Skeletal muscle satellite cell (primary cell): Measurements from ENCODE around the gene ADGRF5.

ENCODE experiments used
- H3K27me3 ChIP-seq: 2 replicates; pipeline ENCODE4 v1.7.0; 2013; ENCODE audit warnings: low read length; ENCODE audit not compliant: control insufficient read depth, insufficient read depth
- H3K36me3 ChIP-seq: 2 replicates; pipeline ENCODE4 v1.7.0; 2013; ENCODE audit warnings: mild to moderate bottlenecking, control low read depth, low read length; ENCODE audit not compliant: insufficient read depth
- H3K4me1 ChIP-seq: 2 replicates; pipeline ENCODE4 v1.7.0; 2013; ENCODE audit warnings: low read length; ENCODE audit not compliant: control insufficient read depth, insufficient read depth
- H3K4me2 ChIP-seq: 2 replicates; pipeline ENCODE4 v1.7.0; 2013; ENCODE audit warnings: mild to moderate bottlenecking, low read length
- H3K4me3 ChIP-seq: 2 replicates; pipeline ENCODE4 v1.7.0; 2013; ENCODE audit warnings: low read length
- H3K9ac ChIP-seq: 2 replicates; pipeline ENCODE4 v1.7.0; 2013; ENCODE audit warnings: mild to moderate bottlenecking, low read depth, low read length, moderate library complexity
- H3K9me3 ChIP-seq: replicated peaks from 2 replicates; pipeline ENCODE4 v1.7.0; 2013; ENCODE audit warnings: mild to moderate bottlenecking, control low read depth, low read length

ADGRF5 gene

GRCh38 chr6:46906776-46907175 lies 15.0 kb downstream of the ADGRF5 start:
- Histone ChIP-seq H3K27me3 (no peaks in the 10 kb centered on the region), H3K4me2 (no peak overlapping the region), H3K4me3 (no peak overlapping the region), H3K9me3 (no peaks in the 10 kb centered on the region), H3K36me3 (no peaks in the 10 kb centered on the region), H3K9ac (no peak overlapping the region), H3K4me1 (no peaks in the 10 kb centered on the region)

DNA sequence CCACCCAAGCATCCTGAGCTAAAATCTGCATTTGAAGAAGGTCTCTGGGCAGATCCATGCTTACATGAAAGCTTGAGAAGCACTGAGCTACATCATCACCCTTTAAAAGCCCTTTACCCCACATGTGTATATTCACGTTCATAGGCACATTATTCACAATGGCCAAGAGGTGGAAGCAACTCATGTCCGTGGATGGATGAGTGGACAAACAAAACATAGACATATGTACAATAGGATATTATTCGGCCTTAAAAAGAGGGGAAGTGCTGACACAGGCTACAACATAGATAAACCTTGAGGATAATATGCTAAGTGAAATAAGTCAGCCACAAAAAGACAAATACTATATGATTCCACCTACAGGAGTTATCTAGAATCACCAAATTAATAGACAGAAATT lies 17.6 kb downstream of the ADGRF5 start:
- H3K9ac ChIP-seq, result no peak overlapping the region
- no peaks in the 10 kb centered on the region for H3K27me3 ChIP-seq
- no peaks in the 10 kb centered on the region for H3K9me3 ChIP-seq
- H3K4me1 ChIP-seq, result peaks cover 7% of the 10 kb centered on the region
- no peak overlapping the region for H3K4me2 ChIP-seq
- no peaks in the 10 kb centered on the region for H3K36me3 ChIP-seq
- no peak overlapping the region for H3K4me3 ChIP-seq

DNA sequence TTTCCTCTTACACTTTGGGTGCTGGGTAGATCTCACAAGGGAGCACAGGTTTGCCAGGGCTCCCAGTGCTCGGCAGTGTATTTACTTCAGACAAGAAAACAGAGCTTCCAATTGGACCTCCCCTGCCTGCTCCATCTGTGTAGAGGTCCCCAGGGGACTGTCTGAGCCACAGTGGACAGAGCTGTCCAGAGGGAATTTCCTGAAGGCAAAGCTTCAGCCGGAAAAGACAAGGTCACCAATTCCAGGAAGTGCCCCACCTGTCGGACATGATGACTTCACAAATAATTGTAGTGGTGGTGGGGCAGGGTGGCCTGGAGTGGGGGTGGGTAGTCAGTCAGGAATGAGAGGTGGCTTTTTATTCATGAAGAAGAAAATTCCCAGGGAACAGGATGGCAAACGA lies 18.6 kb downstream of the ADGRF5 start:
- H3K36me3 ChIP-seq, result no peaks in the 10 kb centered on the region
- H3K4me3 ChIP-seq, result no peak overlapping the region
- no peaks in the 10 kb centered on the region for H3K27me3 ChIP-seq
- no peak overlapping the region for H3K9ac ChIP-seq
- H3K4me2 ChIP-seq, result no peak overlapping the region
- H3K4me1 ChIP-seq, result peaks cover 7% of the 10 kb centered on the region
- no peaks in the 10 kb centered on the region for H3K9me3 ChIP-seq

DNA sequence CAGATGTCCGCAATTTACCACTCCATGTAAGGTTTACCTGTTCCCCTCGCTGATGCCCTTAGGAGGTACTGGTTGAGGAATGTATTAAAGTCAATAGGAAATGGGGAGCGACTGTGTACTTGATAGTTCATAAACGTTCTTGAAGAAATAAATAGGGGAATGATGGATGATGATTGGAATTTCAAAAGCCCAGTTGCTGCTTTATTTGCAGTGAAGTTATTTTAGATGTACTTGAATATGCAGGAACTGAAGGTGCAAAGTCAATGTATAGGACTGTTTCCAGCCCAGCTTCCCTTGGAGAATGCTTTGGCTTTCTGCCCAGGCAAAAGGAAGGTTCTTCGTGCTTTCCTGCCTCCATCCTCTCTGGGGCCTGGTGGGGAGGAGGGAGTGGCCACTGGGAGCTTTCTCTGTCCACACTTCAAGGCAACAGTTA lies 19.8 kb downstream of the ADGRF5 start:
- H3K9ac ChIP-seq, result no peak overlapping the region
- no peaks in the 10 kb centered on the region for H3K9me3 ChIP-seq
- no peak overlapping the region for H3K4me3 ChIP-seq

GRCh38 chr6:46900266-46900665 lies 21.5 kb downstream of the ADGRF5 start:
- H3K9me3 ChIP-seq, result no peaks in the 10 kb centered on the region
- peaks cover 7% of the 10 kb centered on the region for H3K4me1 ChIP-seq
- no peaks in the 10 kb centered on the region for H3K36me3 ChIP-seq

More for the DNA sequence above, 19.8 kb downstream of the ADGRF5 start:
- H3K27me3 ChIP-seq, result no peaks in the 10 kb centered on the region
- H3K4me2 ChIP-seq, result no peak overlapping the region
- H3K36me3 ChIP-seq, result no peaks in the 10 kb centered on the region
- peaks cover 7% of the 10 kb centered on the region for H3K4me1 ChIP-seq

GRCh38 chr6:46899659-46900058 lies 22.1 kb downstream of the ADGRF5 start:
- Histone ChIP-seq H3K27me3 (no peaks in the 10 kb centered on the region), H3K36me3 (no peaks in the 10 kb centered on the region), H3K4me3 (no peak overlapping the region), H3K9me3 (no peaks in the 10 kb centered on the region), H3K4me2 (no peak overlapping the region), H3K9ac (no peak overlapping the region), H3K4me1 (peaks cover 7% of the 10 kb centered on the region)

More at GRCh38 chr6:46900266-46900665, 21.5 kb downstream of the ADGRF5 start:
- no peak overlapping the region for H3K9ac ChIP-seq
- H3K4me3 ChIP-seq, result no peak overlapping the region
- H3K4me2 ChIP-seq, result no peak overlapping the region
- no peaks in the 10 kb centered on the region for H3K27me3 ChIP-seq

DNA sequence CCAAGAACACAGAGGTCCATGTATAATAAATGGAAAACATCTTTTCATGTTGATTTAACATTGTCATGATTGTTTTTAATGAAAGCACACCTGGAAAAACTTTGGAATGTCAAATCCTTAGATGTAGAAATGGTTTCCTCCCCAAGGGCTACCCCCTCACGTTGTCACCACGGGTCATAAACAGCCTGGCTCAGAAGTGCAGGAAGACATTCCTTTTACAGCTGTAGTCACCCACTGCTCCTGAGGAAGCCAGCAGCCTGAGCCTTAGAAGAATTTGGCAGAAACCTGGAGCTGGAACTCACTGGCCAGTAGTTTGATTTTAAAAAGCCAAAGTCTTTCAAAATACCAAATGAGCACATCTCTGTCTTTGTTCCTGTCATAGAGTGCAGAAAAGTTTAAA lies 23.7 kb downstream of the ADGRF5 start:
- H3K4me3 ChIP-seq, result no peak overlapping the region
- no peaks in the 10 kb centered on the region for H3K27me3 ChIP-seq
- H3K4me1 ChIP-seq, result peaks cover 7% of the 10 kb centered on the region
- no peak overlapping the region for H3K9ac ChIP-seq
- no peak overlapping the region for H3K4me2 ChIP-seq
- H3K36me3 ChIP-seq, result no peaks in the 10 kb centered on the region
- no peaks in the 10 kb centered on the region for H3K9me3 ChIP-seq

DNA sequence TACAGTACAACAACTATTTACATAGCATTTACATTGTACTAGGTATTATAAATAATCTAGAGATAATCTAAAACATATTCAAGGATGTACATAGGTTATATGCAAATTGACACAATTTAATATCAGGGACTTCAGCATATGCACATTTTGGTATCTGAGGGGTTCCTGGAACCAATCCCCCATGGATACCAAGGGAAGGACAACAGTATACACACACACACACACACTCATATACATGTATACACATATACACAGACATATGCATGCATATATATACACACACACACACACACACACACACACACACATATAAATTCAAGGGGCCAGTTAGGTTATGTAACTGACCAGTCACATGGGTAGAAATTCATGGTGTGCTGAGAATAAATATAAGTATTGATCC lies 24.9 kb downstream of the ADGRF5 start:
- Histone ChIP-seq H3K27me3 (no peaks in the 10 kb centered on the region), H3K4me3 (no peak overlapping the region), H3K4me1 (peaks cover 7% of the 10 kb centered on the region), H3K4me2 (no peak overlapping the region), H3K36me3 (no peaks in the 10 kb centered on the region), H3K9ac (no peak overlapping the region), H3K9me3 (no peaks in the 10 kb centered on the region)

- Histone ChIP-seq H3K4me1 (peaks cover 7% of the 10 kb centered on the region), H3K4me3 (no peak overlapping the region), H3K27me3 (no peaks in the 10 kb centered on the region), H3K9me3 (no peaks in the 10 kb centered on the region), H3K4me2 (no peak overlapping the region), H3K36me3 (no peaks in the 10 kb centered on the region), H3K9ac (no peak overlapping the region)
Observed at GRCh38 chr6:46895930-46896329, 25.8 kb downstream of the ADGRF5 start.

- H3K9me3 ChIP-seq, result no peaks in the 10 kb centered on the region
- no peak overlapping the region for H3K4me3 ChIP-seq
- no peaks in the 10 kb centered on the region for H3K27me3 ChIP-seq
- no peaks in the 10 kb centered on the region for H3K36me3 ChIP-seq
- no peak overlapping the region for H3K9ac ChIP-seq
- peaks cover under 1% of the 10 kb centered on the region for H3K4me1 ChIP-seq
- no peak overlapping the region for H3K4me2 ChIP-seq
Observed at GRCh38 chr6:46894433-46894832, 27.3 kb downstream of the ADGRF5 start.

GRCh38 chr6:46893648-46894047 lies 28.1 kb downstream of the ADGRF5 start:
- Histone ChIP-seq H3K4me1 (no peaks in the 10 kb centered on the region), H3K27me3 (no peaks in the 10 kb centered on the region), H3K36me3 (no peaks in the 10 kb centered on the region), H3K9ac (no peak overlapping the region), H3K4me3 (no peak overlapping the region), H3K9me3 (no peaks in the 10 kb centered on the region), H3K4me2 (no peak overlapping the region)

DNA sequence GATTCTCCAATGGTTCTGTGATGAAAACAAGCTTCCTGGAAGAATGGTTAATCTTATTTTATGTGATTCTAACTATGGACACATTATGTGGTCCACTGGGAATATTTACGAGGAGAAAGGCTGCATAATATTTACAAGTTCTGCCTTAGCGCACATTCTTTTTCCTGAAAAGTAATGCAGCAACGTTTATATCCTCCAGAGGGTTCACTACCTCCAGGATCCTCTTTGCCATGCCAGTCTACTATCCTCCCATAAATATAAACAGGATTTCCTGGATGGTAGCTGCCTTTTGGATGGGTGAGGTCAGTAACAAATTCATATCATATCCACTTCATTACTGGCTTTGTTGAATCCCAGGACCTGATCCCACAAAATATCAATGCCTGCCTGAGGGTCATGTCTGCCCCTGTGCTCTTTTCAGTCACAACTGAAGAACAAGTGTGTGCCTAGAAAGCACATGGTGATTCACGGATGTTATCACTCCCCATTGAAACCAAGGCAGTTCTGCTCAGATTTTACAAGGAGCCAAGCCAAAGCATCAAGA lies 30.4 kb downstream of the ADGRF5 start:
- Histone ChIP-seq H3K9me3 (no peaks in the 10 kb centered on the region), H3K9ac (no peak overlapping the region), H3K36me3 (no peaks in the 10 kb centered on the region), H3K4me2 (no peak overlapping the region), H3K4me3 (no peak overlapping the region), H3K4me1 (no peaks in the 10 kb centered on the region), H3K27me3 (no peaks in the 10 kb centered on the region)
